Left forelimb (tissue), 1 donor: ENCODE data around the gene PLOD3.
A peak's percentile ranks its signal among the peaks of the same experiment; 100 is the strongest.

ENCODE experiments used
- DNase-seq: peaks from one replicate; pipeline ENCODE4 v3.0.0-alpha.2; 2018; ENCODE audit warnings: low spot score

The PLOD3 gene

GRCh38 chr7:101179117-101179516 is 38.3 kb downstream of the PLOD3 start:
- DNase-seq: no peak

DNA sequence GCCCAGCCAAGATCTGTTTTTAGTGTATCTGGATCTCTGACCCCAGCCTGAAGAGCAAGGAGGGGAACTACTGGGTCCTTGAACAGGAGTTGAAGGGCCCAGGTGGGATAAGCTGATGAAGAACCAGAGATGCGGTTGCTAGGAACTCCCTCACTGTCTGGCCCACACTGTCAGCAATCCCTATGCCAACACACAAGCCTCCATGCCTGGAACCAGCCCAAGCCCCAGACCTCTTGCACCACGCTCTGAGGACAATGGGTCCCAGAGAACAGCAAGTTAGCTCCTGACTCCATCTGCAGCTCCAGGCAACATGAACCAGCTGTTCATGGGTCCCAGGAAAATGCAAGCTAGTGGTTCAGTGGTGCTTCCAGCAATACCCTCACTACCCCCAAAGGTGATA is 39.7 kb downstream of the PLOD3 start:
- no peak for DNase-seq

DNA sequence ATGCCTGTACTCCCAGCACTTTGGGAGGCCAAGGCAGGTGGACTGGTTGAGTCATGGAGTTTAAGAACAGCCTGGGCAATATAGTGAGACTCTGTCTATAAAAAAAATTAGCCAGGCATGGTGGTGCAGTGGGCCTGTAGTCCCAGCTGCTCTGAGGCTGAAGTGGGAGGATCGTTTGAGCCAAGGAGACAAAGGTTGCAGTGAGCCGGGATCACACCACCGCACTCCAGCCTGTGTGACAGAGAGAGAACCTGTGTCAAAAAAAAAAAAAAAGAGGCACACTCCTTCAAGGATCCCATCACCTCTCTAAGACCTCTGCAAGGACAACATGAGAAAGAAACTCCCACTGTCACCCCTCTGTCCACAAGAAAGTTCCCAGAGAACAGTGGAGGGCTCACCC is 41.7 kb downstream of the PLOD3 start:
- DNase-seq: no peak

GRCh38 chr7:101174322-101174854 is 43.0 kb downstream of the PLOD3 start:
- no peak for DNase-seq

DNA sequence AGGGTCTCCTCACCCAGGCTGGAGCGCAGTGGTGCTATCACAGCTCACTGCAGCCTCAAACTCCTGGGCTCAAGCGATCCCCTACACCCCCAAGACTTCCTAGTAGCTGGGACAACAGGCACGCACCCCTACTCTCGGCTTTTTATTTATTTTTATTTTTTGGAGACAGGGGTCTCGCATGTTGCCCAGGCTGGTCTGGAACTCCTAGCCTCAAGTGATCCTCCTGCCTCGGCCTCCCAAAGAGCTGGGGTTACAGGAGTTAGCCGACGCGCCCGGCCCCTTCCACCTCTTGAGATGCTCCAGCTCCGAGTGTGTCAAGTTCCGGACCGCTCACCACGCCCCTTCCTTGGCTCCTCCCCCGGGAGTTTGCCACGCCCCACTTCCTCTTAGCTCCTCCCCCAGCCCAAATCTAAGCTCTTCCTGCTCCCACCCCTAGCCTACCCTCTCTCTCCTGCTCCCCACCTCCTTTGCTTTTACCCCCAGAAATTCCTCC is 43.6 kb downstream of the PLOD3 start:
- no peak for DNase-seq

DNA sequence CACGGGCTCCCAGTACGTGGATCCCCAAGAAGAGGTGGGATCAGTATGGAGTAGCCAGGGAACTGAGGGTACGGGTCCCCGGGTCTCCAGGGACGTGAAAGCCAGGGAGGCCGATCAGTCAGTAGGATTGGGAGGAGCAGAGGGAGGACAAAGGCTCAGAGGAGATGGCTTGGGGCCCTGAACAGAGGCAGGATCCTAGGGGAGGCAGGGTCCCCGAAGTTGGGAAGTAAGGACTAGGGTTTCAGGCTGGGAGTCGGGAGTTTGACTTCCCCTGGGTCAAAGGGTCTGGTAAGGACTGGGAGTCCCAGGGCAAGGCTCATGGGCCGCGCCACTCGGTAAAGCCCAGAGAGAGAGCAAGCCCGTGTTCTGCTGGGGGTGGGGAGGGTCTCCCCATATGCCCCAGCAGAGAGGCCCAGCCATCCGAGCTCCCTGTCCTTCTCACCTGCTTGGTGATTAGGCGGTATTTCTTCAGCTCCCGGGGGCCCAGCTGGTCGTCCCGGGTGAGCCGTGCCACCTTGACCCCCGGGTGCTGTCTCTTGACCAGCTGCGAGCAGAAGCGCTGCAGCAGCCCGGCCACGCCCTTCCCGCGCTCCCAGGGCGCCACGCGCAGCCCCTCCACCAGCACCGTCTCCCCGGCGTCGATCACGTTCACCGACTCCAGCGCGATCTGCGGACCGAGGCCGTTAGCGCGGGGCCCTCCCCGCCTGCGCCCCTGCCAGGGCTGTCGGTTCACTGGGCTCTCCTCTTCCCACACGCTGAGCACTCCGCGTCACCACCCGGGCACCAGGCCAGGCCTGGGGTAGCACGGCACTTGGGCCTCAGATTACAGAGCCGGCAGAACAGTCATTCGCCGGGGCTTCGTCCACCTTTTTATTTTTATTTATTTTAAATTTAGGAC is 44.3 kb downstream of the PLOD3 start:
- DNase-seq: no peak

- no peak for DNase-seq
Measured at GRCh38 chr7:101172005-101172853, 45.2 kb downstream of the PLOD3 start.

- DNase-seq: no peak
Measured at GRCh38 chr7:101171442-101171837, 45.9 kb downstream of the PLOD3 start.

GRCh38 chr7:101170617-101171441 is 46.6 kb downstream of the PLOD3 start:
- no peak for DNase-seq

- DNase-seq: peak; percentile 82
Measured at GRCh38 chr7:101169838-101170551, 47.4 kb downstream of the PLOD3 start.

DNA sequence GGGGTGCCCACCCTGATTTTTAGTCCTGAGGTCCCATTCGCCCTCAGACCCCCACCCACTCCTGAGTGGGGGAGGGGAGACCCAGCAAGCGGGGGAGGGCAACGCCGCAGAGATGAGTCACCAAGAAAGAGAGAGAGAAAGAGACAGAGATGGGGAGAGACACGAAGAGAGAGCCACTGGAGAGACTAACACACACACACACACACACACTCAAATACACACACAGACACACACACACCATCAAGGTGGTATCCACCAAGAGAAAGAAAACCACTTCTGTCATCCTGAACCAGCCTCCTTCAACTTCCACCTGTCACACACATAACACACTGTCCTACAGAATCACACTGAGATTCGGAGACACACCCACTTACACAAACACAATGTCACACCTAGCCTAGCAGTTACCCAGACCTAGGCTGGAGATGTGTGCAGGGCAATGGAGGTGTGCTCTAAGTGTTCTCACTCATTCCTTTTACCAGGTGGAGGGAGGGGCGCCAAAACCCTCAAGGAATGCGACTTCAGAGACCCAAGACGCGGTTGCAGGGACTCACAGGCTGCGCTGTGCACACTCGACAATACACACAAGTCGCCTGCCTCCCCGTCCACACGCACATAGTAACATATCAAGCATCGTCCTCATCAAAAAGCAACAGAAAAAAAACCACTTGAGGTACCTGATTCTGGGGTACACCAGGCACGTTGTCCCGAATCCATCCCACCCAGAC is 48.1 kb downstream of the PLOD3 start:
- DNase-seq: no peak

DNA sequence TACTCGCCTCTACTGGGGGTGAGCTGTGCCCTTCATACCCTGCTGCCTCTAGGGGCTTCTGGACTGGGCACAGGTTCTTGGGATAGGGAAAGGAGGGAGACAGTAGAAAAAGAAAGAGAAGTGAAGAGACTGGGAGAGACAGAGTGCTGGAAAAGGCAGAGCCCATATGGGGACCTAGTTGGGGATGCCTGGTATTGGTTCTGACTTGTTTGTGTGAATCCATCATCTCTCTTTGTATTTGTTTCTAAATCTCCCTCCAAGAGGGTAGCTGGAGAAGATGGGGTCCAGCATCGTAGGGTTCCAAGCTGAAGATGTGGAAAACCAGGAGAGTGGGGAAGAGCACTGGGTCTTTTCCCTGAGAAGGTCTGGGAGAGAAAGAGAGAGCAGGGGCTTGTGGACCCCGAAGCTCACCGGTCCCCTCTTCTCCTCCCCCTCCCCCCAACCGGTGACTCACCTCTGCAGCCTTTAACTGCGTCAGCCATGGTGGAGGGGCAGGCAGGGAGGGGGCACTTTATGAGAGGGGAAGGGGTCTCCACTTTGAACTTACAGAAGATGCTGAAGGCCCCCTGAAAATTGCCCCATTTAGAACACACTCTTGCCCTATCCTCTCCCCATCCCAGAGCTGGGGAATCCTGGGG is 48.9 kb downstream of the PLOD3 start:
- no peak for DNase-seq

GRCh38 chr7:101167645-101168411 is 49.6 kb downstream of the PLOD3 start:
- no peak for DNase-seq

DNA sequence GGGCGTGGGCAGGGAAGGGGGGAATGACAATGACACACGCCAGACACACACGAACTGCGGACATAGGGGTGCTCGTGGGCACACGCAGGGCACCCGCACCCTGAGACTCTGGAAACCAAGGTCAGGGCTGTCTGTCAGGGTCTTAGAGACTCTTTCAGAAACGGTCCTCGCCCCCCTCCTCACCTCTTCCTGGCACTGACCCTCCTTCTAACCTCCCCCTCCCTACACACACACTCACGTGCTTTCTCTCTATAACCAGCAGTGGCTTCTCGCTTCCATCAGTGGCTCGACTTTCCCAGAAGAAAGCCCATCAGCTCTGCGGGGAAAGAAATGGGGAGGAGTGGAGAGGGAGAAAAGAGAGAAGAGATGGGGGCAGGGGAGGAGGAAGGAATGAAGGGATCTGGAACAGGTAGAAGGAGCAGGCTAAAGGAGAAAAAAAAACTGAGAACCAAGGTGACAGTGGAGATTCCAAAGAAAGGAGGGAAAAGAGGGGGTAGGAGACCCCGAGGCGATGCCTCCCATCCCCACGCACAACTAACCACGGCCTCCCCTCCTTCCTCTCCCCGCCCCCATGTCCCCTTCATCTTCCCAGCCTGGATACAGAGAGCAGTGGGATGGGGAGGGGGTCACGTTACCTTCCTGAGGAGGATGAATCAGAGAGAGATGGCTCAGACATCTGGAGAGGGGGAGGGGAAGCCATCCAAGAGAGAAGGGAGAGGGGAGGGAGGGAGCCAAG is 50.3 kb downstream of the PLOD3 start:
- no peak for DNase-seq

DNA sequence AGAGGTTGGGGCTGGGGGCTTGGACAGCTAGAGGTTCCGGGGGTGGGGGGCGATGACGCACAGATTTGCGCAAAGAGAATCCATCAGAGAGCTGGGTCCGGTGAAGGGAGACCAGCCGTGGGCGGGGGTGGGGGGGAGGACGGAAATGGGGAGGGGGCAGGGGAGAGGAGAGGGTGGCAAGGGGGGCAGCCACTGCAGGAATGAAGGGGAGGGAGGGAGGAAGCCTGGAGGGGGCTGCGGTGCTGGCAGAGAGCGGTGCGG is 50.8 kb downstream of the PLOD3 start:
- DNase-seq: no peak

- no peak for DNase-seq
Measured at GRCh38 chr7:101165958-101166647, 51.3 kb downstream of the PLOD3 start.

DNA sequence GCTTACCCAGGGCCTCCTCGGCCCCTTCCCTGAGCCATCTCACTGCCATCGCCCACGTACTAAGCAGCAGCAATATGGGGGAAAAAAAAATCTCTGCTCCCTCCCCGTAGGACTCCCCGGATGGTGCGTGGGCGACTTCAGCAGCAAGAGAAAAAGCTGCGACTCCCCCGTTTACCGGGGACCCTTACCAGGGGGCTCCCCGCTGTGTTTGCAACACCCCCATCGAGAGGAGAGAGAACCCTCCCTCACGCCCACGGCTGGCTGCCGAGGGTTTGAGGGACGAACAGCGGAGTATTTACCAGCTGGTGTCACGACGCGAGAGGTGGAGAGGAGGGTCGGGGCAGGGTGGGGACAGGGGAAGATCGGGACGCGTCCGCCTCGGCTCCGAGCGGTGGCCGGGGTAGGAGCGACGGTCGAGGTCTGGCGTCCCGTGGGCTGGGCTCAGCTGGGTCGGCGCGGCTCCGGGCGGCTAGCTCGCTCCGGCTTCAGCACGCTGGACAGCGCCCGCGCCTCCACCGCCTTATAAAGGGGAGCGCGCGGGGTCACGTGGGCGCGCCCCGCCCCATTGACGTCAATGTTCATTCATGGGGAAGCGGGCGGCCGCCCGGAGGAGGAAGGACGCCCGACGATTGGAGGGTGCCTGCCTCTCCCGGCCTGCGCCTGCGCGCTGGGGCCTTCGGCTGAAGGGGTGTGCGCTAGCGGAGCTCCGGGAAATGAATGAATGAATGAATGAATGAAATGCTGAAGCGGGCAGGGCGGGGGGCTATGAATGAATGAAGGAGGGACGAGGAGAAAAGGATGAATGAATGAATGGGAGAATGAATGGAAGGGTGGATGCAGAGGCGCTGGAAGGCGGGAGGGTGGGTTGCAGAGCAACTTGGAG is 52.1 kb downstream of the PLOD3 start, which contains the start of gene VGF:
Gene VGF, minus strand, starts transcription at position 495 of the 883 bp plus-strand sequence. CDS start 726 bp downstream, outside the sequence.
- peak; percentile 90 for DNase-seq
